Measurements from ENCODE around the gene GLG1.
"Not testable (repeated sequence)": the region's sequence is repeated elsewhere in the genome, so short reads cannot be mapped to it uniquely, and the experiment has no call there.

GLG1 gene

DNA sequence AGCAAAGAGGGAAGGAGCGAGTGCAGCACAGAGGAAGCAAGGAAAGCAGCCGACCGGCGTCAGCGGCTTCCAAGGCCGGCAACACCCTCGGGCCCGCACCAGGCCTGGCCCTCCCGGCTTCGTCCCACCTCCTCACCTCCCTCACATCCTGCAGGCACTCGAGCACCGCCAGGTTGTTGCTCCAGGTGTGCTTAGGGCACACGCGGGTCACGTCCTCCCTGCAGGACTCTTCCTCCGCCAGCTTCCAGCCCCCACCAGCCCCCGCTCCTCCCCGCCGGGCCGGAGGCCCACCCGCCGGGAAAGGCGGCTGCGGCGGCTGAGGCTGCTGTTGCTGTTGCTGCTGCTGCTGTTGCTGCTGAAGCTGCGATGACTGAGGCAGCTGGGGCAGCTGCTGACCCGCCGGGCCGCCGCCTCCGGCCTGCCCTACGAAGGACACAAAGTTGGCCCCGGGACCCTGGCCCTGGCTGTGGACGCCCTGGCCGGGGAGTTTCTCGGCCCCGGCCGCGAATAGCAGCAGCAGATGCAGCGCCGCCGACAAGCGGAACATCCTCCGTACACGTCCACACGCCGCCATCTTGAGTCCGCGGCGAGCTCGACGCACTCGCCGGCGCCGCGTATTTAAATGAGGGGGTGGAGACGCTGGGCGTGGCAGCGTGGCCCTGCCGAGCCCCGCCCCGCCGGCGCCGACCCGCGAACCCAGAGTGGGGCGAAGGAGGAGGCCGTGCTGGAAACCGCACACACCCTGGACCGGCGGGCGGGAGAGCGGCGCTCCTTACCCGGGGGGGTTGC, at the start of gene GLG1:
Gene GLG1, minus strand, starts transcription at position 594 of the 789 bp plus-strand sequence. Its CDS starts 20 bp downstream, at position 574.
- peak; percentile 21 for TF ChIP-seq CTCF (IDR thresholded peaks at IDR 0.05; ENCODE audit: extremely low read depth, insufficient read depth, missing control alignments)
- in situ Hi-C loops (cut with MboI; ENCODE audit: low pct_unique_long_range_greater_than_20kb, low sequenced_read_pairs, unreplicated experiment): loop anchor here (25.0 kb wide), 1 partner anchor 119 kb away; no protein-coding TSS in a partner anchor
- peak; percentile 91 for DNase-seq (ENCODE audit: low spot score)

DNA sequence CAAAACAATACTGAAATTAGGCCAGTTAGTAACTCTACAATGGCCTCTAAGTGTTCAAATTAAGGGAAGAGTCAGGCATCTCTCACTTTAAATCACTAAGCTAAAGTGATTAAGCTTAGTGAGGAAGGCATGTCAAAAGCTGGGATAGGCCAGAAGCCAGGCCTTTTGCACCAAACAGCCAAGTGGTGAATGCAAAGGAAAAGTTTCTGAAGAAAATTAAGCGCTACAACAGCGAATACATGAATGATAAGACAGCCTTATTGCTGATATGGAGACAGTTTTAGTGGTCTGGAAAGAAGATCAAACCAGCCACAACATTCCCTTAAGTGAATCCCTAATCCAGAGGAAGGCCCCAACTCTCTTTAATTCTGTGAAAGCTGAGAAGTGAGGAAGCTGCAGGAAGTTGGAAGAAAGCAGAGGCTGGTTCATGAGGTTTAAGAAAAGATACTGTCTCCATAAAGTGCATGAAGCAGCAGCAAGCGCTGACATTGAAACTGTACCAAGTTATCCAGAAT, 47.7 kb upstream of the GLG1 start:
- in situ Hi-C loops (cut with MboI; ENCODE audit: low pct_unique_long_range_greater_than_20kb, low sequenced_read_pairs, unreplicated experiment): no loop called here
- DNase-seq (ENCODE audit: low spot score): no peak
- TF ChIP-seq CTCF (IDR thresholded peaks at IDR 0.05; ENCODE audit: extremely low read depth, insufficient read depth, missing control alignments): no peak

GRCh38 chr16:74652883-74653282, 46.0 kb upstream of the GLG1 start:
- DNase-seq (ENCODE audit: low spot score); in situ Hi-C loops (cut with MboI; ENCODE audit: low pct_unique_long_range_greater_than_20kb, low sequenced_read_pairs, unreplicated experiment): not testable (repeated sequence)

- TF ChIP-seq CTCF (IDR thresholded peaks at IDR 0.05; ENCODE audit: extremely low read depth, insufficient read depth, missing control alignments): no peak
- in situ Hi-C loops (cut with MboI; ENCODE audit: low pct_unique_long_range_greater_than_20kb, low sequenced_read_pairs, unreplicated experiment): no loop called here
Measured at GRCh38 chr16:74652249-74652648, 45.3 kb upstream of the GLG1 start.

GRCh38 chr16:74651841-74652240, 44.9 kb upstream of the GLG1 start:
- in situ Hi-C loops (cut with MboI; ENCODE audit: low pct_unique_long_range_greater_than_20kb, low sequenced_read_pairs, unreplicated experiment): no loop called here
- no peak for TF ChIP-seq CTCF (IDR thresholded peaks at IDR 0.05; ENCODE audit: extremely low read depth, insufficient read depth, missing control alignments)
- DNase-seq (ENCODE audit: low spot score): no peak

More at GRCh38 chr16:74652249-74652648, 45.3 kb upstream of the GLG1 start:
- DNase-seq (ENCODE audit: low spot score): no peak

GRCh38 chr16:74650966-74651567, 44.2 kb upstream of the GLG1 start:
- DNase-seq (ENCODE audit: low spot score): no peak
- in situ Hi-C loops (cut with MboI; ENCODE audit: low pct_unique_long_range_greater_than_20kb, low sequenced_read_pairs, unreplicated experiment): no loop called here
- TF ChIP-seq CTCF (IDR thresholded peaks at IDR 0.05; ENCODE audit: extremely low read depth, insufficient read depth, missing control alignments): peak; percentile 40

Data from GM13977 (cell line).